ENCODE results near the gene EMC6.
A peak's percentile ranks its signal among the peaks of the same experiment; 100 is the strongest.
"Not testable (repeated sequence)": the region's sequence is repeated elsewhere in the genome, so short reads cannot be mapped to it uniquely, and the experiment has no call there.

Gene EMC6

GRCh38 chr17:3679531-3680126 is 11.0 kb downstream of the EMC6 start:
- DNase-seq (ENCODE audit: low read depth in 1 of 2, low spot score in 1 of 2): no peak

DNA sequence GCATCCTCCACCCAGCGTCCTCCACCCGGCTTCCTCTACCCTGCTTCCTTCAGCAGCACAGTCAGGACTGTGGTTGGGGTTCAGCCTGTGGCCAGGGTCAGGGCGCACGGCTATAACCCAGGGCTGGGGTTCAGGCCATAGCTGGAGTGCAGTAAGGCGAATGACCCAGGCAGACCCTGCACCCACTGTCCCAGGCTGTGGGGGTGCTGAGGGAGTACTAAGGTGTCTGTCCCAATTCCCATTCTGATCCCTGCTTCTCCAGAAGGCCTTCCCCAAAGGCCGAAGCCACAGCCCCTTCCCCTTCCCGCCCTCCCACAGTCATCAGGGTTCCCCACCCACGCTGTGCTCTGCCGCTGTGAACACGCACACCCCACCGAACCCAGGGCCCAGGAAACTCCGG is 12.4 kb downstream of the EMC6 start:
- no peak for DNase-seq (ENCODE audit: low read depth in 1 of 2, low spot score in 1 of 2)

- no peak for DNase-seq (ENCODE audit: low read depth in 1 of 2, low spot score in 1 of 2)
Observed at GRCh38 chr17:3681565-3681964, 13.0 kb downstream of the EMC6 start.

GRCh38 chr17:3682033-3682432 is 13.4 kb downstream of the EMC6 start:
- DNase-seq (ENCODE audit: low read depth in 1 of 2, low spot score in 1 of 2): no peak

DNA sequence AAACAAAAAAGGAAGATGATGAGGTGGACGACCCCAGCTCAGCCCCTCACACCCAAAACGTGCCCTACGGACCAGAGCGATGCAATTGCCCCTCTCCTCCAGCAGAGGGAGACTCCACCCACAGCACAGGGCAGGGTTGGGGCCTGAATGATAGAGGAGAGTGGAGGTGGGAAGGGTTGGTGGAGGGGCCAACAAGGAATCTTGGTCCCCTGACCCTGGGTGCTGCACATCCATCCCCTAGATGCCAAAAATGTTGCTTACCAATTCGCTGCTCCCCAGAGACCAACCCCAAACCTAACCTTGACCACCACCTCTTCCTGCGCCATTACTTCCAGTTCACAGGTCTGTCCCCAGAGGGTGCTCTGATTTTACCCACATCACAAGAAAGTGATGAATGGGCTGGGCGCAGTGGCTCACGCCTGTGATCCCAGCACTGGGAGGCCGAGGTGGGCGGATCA is 14.5 kb downstream of the EMC6 start:
- peak in 1 of 2 donors; percentile 39 for DNase-seq (ENCODE audit: low read depth in 1 of 2, low spot score in 1 of 2)

GRCh38 chr17:3685174-3685573 is 16.6 kb downstream of the EMC6 start:
- DNase-seq (ENCODE audit: low read depth in 1 of 2, low spot score in 1 of 2): no peak

DNA sequence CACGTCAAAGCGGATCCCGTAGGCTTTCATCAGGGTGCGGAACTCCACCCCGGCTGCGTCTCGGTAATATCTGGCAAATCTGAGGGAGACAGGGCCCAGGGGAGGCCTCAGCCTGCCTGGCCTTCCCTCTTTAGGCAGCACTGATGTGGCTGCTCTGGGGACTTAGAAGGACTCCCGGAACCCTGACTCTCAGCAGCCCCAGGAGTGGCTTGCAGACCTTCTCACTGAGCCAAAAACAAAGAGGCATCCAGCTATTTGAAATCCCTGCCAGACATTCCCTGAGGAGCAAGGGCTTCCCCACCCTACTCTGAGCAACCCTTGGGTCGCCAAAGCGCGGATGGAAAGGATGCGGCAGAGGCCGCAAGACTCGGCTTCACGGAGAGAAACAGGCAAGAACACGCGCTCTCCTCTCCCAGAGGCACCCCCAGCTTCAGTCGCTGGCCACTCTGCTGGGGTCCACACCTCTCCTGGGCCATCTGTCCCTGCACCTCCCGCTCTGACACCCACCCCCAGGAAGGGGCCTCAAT is 19.5 kb downstream of the EMC6 start:
- no peak for DNase-seq (ENCODE audit: low read depth in 1 of 2, low spot score in 1 of 2)

GRCh38 chr17:3688852-3689261 is 20.2 kb downstream of the EMC6 start:
- DNase-seq (ENCODE audit: low read depth in 1 of 2, low spot score in 1 of 2): no peak

DNA sequence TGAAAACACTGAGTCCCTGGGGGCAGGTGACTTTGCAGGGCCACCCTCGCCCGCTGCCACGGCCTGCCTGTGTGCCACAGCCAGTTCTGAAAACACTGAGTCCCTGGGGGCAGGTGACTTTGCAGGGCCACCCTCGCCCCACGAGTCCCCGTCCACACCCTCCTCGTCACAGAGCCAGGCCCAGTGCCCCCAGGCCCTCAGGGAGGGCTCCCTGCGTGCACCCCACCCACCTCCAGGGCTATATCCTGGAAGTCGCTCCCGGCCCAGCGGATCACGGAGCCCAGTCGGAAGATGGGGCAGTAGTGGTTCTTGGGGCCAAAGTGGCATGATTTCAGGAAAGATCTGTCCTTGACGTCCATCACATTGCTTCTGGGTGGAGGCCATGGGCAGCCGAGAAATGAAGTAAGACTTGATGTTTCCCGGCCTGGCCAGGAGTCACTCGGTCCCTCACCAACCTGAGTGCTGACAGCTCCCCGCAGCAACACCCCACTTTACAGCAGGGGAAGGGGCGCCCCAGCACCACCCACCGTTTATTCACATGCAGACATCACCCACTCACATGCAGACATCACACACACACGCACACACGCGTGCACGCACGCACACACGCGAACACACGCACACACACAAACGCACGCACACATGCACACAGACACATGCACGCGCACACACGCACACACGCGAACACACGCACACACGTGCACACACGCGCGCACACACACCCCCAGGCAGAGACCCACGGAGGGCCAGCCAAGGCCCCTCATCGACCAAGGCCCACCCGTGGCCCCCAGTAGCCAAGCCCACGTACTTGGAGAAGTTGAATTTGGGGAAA is 20.9 kb downstream of the EMC6 start:
- DNase-seq (ENCODE audit: low read depth in 1 of 2, low spot score in 1 of 2): no peak

GRCh38 chr17:3690094-3690715 is 21.6 kb downstream of the EMC6 start:
- DNase-seq (ENCODE audit: low read depth in 1 of 2, low spot score in 1 of 2): no peak

- DNase-seq (ENCODE audit: low read depth in 1 of 2, low spot score in 1 of 2): no peak
Observed at GRCh38 chr17:3691617-3692067, 23.0 kb downstream of the EMC6 start.

- no peak for DNase-seq (ENCODE audit: low read depth in 1 of 2, low spot score in 1 of 2)
Observed at GRCh38 chr17:3692346-3692745, 23.7 kb downstream of the EMC6 start.

- DNase-seq (ENCODE audit: low read depth in 1 of 2, low spot score in 1 of 2): no peak
Observed at GRCh38 chr17:3693141-3693540, 24.5 kb downstream of the EMC6 start.

GRCh38 chr17:3693829-3694231 is 25.2 kb downstream of the EMC6 start:
- no peak for DNase-seq (ENCODE audit: low read depth in 1 of 2, low spot score in 1 of 2)

DNA sequence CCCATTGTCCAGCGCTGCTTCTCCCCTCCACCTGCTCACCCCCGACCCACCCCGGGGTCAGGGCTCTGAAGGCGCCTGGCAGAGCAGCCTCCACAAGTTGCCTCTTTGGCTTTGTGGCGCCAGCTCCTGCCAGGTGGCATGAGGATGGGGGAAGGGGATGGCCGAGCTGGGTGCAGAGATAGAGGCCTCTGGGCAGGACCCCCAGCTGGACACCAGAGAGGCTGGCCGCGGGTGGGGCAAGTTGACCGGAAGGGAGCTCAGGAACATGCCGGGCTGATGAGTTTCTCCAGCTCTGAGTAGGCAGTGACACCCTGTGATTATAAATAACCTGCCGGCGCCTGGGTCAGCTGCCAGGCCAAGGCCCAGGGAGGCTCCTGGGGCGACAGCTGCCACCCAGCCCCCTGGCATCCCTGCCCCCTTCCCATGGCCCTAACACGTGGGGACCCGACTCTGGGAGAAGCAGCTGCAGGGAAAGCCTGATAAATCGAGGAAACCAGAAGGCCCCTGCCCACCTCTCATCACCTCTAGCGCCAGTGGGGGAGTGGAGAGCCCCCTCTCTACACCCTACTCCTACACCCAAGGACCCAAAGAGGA is 26.6 kb downstream of the EMC6 start:
- DNase-seq (ENCODE audit: low read depth in 1 of 2, low spot score in 1 of 2): no peak

DNA sequence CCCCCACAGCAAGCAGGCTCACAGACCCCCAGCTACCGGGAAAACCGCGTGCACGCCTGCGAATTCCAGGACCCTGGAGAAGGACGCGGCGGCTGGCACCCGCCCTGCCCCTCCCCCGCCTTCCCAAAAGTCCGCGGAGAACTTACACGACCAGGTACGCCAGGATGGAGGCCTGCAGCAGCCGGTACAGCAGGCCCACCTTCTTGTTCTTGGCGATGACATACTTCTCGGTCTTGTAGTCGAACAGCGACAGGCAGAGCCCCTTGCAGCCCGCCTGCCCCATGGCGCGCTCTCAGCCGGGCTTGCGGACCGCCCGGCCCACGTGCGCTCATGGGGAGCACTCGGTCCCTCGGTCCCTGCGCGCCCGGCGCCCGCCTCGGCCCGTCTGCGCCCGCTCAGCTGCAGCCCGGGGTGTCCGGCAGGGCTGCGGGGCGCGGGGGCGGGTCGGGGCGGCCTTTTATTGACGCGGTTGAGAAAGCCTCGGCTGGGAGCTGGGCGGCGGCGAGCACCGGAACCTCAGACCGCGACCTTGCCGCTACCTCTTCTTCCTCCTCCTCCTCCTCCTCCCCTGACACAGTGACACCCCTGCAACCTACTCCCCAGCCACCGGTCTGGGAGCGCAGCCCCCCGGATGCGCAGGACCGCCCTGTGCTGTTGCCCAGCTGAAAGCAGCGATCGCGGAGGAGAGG is 27.3 kb downstream of the EMC6 start, which contains the start of gene P2RX5:
P2RX5 (minus strand) TSS at position 433 of the 689 bp plus-strand sequence; CDS start at position 283, 150 bp downstream.
- DNase-seq (ENCODE audit: low read depth in 1 of 2, low spot score in 1 of 2): peak in 1 of 2 donors; percentile 23

- DNase-seq (ENCODE audit: low read depth in 1 of 2, low spot score in 1 of 2): no peak
Observed at GRCh38 chr17:3697103-3697476, 28.5 kb downstream of the EMC6 start.

DNA sequence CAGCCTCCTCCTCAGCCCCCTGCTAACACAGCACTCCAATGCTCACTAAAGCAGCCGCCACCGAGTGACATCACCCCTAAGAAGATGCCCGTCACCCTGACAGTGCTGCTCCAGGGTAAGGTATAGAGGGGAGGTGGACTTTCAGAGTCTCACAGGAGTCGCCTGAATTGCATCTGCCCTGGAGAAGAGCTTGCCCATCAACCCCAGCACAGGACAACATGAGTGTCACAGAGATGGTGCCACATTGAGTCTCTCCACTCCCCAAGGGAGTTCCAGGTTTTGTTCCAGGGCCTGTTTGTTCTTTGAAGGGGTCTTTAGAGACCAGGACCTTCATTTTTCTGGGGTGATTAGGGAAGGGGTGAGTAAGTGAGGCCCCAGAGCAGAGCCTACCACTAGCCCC is 29.5 kb downstream of the EMC6 start:
- no peak for DNase-seq (ENCODE audit: low read depth in 1 of 2, low spot score in 1 of 2)

DNA sequence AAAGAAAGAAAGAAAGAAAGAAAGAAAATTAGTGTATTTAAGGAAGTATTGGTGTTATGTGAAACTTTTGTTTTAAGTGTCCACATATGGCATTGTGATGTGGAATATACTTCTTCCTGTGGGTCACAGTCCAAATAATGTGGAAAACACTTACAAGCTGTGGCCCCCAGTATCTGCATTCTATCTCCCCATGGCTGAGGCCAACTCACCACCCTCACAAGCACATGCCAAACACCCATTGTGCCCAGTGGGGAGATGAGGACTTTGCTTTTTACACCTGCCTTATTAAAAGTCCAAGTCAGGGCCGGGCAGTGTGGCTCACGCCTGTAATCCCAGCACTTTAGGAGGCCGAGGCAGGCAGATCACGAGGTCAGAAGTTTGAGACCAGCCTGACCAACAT is 31.3 kb downstream of the EMC6 start:
- DNase-seq (ENCODE audit: low read depth in 1 of 2, low spot score in 1 of 2): no peak

DNA sequence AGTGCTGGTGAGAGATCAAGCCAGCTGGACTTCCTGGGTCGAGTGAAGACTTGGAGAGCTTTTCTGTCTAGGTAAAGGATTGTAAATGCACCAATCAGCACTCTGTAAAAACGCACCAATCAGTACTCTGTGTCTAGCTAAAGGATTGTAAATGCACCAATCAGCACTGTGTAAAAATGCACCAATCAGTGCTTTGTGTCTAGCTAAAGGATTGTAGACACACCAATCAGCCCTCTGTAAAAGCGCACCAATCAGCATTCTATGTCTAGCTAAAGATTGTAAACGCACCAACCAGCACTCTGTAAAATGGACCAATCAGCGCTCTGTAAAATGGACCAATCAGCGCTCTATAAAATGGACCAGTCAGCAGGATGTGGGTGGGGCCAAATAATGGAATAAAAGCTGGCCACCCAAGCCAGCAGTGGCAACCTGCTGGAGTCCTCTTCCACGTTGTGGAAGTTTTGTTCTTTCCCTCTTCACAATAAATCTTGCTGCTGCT is 33.5 kb downstream of the EMC6 start:
- DNase-seq (ENCODE audit: low read depth in 1 of 2, low spot score in 1 of 2): not testable (repeated sequence)

Measured in stimulated activated CD4-positive, alpha-beta T cell treated with anti-CD3 and anti-CD28 coated beads, Interleukin-15, amount 100 ng/mL, for 1 hour (primary cell).